Measurements from ENCODE around the gene CEP89.

- TF ChIP-seq CTCF (IDR thresholded peaks at IDR 0.05) (no peak), POLR2AphosphoS5 (IDR thresholded peaks at IDR 0.05) (no peak), POLR2A (IDR thresholded peaks at IDR 0.05) (no peak)
Measured at GRCh38 chr19:32863301-32863700, 108.5 kb downstream of the CEP89 start.
